Measurements from ENCODE around the gene SERPINB2. TPM values are rescaled to one million over a fixed set of nuclear protein-coding genes. Genes with fewer than 3 reads are reported as not detected.

SERPINB2 gene
- total RNA-seq, 1 donor from 2014 or later = not detected

DNA sequence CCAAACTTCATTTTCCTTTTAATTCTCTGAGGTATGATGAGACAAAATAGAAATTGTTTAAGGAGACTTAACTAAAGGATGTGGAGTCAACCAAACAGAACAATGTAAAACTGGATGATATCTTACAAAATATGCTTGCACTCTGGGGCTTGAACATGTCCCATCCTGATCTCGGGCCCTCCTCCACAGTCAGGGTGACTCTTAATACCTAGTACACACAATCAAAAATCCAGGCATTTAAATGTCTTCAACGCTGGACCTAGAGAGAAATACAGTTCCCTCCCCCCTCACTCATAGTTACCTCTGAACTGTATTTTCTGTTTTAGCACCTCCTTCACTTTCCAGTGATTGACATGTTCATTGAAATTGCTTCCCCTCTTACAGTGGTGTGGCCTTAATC is 36.9 kb upstream of the SERPINB2 start:
- H3K4me3 Mint-ChIP-seq (ENCODE audit: unreplicated experiment) = no peak overlapping the region
- peaks cover 3% of the 10 kb centered on the region for H3K4me1 Mint-ChIP-seq (ENCODE audit: low read depth, unreplicated experiment)
- H3K27me3 Mint-ChIP-seq (ENCODE audit: unreplicated experiment) = peaks cover 2% of the 10 kb centered on the region
- no peak overlapping the region for H3K27ac Mint-ChIP-seq (ENCODE audit: unreplicated experiment)
- no peak for DNase-seq
- TF ChIP-seq, protein P1, sequence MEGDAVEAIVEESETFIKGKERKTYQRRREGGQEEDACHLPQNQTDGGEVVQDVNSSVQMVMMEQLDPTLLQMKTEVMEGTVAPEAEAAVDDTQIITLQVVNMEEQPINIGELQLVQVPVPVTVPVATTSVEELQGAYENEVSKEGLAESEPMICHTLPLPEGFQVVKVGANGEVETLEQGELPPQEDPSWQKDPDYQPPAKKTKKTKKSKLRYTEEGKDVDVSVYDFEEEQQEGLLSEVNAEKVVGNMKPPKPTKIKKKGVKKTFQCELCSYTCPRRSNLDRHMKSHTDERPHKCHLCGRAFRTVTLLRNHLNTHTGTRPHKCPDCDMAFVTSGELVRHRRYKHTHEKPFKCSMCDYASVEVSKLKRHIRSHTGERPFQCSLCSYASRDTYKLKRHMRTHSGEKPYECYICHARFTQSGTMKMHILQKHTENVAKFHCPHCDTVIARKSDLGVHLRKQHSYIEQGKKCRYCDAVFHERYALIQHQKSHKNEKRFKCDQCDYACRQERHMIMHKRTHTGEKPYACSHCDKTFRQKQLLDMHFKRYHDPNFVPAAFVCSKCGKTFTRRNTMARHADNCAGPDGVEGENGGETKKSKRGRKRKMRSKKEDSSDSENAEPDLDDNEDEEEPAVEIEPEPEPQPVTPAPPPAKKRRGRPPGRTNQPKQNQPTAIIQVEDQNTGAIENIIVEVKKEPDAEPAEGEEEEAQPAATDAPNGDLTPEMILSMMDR (IDR thresholded peaks at IDR 0.05; ENCODE audit: partially characterized antibody, unreplicated experiment) = no peak
- H3K36me3 Mint-ChIP-seq (ENCODE audit: unreplicated experiment) = no peaks in the 10 kb centered on the region
- no peaks in the 10 kb centered on the region for H3K9me3 Mint-ChIP-seq (ENCODE audit: unreplicated experiment)

DNA sequence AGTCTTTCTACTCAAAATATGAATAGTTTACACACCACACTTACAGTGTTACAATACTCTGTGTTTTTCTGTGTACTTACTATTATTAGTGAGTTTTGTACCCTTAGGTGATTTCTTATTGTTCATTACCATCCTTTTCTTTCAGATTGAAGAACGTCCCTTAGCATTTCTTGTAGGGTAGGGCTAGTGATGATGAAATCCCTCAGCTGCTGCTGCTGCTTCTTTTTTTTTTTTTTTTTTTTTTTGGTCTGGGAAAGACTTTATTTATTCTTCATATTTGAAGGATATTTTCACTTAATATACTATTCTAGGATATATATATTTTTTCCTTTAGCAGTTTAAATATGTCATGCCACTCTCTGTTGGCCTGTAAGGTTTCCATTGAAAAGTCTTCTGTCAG is 29.0 kb upstream of the SERPINB2 start:
- Mint-ChIP-seq H3K36me3 (ENCODE audit: unreplicated experiment) (no peaks in the 10 kb centered on the region), H3K9me3 (ENCODE audit: unreplicated experiment) (no peaks in the 10 kb centered on the region), H3K27ac (ENCODE audit: unreplicated experiment) (no peak overlapping the region), H3K27me3 (ENCODE audit: unreplicated experiment) (no peaks in the 10 kb centered on the region), H3K4me3 (ENCODE audit: unreplicated experiment) (no peak overlapping the region), H3K4me1 (ENCODE audit: low read depth, unreplicated experiment) (no peaks in the 10 kb centered on the region)
- TF ChIP-seq, protein P1 (IDR thresholded peaks at IDR 0.05; ENCODE audit: partially characterized antibody, unreplicated experiment) = no peak
- DNase-seq = no peak

DNA sequence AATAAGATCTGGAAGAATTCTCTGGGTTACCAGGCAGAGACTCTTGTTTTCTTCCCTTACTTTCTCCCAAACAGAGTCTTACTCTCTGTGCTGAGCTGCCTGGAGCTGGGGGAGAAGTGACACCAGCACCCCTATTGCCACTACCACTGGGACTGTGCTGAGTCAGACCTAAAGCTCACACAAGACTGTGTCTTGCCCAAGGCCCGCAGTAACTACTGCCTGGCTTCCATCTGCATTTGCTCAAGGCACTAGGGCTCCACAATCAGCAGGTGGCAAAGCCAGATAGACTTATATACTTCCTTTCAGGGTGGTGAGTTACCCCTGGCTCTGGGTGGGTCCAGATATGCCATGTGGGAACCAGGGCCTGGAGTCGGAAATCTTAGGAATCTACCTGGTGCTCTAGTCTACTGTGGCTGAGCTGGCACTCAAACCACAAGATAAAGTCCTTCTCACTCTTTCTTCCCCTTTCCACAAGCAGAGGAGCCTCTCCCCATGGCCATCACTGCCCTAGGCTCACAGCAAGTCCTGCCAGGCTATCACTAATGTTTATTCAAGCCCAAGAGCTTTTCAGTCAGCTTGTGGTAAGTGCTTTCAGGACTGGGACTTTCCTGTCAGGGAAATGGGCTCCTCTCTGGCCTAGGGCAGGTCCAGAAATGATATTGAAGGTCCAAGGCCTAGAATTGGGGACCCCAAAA is 27.6 kb upstream of the SERPINB2 start:
- Mint-ChIP-seq H3K4me1 (ENCODE audit: low read depth, unreplicated experiment) (no peaks in the 10 kb centered on the region), H3K27ac (ENCODE audit: unreplicated experiment) (no peak overlapping the region), H3K4me3 (ENCODE audit: unreplicated experiment) (no peak overlapping the region), H3K9me3 (ENCODE audit: unreplicated experiment) (no peaks in the 10 kb centered on the region), H3K27me3 (ENCODE audit: unreplicated experiment) (no peaks in the 10 kb centered on the region), H3K36me3 (ENCODE audit: unreplicated experiment) (no peaks in the 10 kb centered on the region)
- TF ChIP-seq, protein P1 (IDR thresholded peaks at IDR 0.05; ENCODE audit: partially characterized antibody, unreplicated experiment) = no peak
- DNase-seq = no peak

DNA sequence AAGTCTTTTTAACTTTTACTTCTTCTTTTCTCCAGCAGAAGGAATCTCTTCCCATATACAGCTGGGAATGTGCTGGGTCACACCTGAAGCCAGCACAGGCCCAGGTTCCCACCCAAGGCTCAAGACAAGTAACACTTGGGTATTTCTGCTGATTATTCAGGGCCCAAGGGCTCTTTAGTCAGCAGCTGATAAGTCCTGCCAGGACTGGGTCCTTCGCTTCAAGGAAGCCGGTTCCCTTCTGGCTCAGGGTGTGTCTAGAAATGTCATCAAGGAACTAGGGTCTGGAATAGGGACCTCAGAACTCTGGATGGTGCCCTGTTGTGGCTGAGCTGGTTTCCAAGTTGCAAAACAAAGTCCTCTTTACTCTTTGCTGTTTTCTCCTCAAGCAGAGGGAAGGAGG is 27.0 kb upstream of the SERPINB2 start:
- Mint-ChIP-seq H3K4me3 (ENCODE audit: unreplicated experiment) (no peak overlapping the region), H3K9me3 (ENCODE audit: unreplicated experiment) (no peaks in the 10 kb centered on the region), H3K4me1 (ENCODE audit: low read depth, unreplicated experiment) (no peaks in the 10 kb centered on the region), H3K27me3 (ENCODE audit: unreplicated experiment) (no peaks in the 10 kb centered on the region), H3K36me3 (ENCODE audit: unreplicated experiment) (no peaks in the 10 kb centered on the region), H3K27ac (ENCODE audit: unreplicated experiment) (no peak overlapping the region)
- TF ChIP-seq, protein P1 (IDR thresholded peaks at IDR 0.05; ENCODE audit: partially characterized antibody, unreplicated experiment) = no peak
- no peak for DNase-seq

DNA sequence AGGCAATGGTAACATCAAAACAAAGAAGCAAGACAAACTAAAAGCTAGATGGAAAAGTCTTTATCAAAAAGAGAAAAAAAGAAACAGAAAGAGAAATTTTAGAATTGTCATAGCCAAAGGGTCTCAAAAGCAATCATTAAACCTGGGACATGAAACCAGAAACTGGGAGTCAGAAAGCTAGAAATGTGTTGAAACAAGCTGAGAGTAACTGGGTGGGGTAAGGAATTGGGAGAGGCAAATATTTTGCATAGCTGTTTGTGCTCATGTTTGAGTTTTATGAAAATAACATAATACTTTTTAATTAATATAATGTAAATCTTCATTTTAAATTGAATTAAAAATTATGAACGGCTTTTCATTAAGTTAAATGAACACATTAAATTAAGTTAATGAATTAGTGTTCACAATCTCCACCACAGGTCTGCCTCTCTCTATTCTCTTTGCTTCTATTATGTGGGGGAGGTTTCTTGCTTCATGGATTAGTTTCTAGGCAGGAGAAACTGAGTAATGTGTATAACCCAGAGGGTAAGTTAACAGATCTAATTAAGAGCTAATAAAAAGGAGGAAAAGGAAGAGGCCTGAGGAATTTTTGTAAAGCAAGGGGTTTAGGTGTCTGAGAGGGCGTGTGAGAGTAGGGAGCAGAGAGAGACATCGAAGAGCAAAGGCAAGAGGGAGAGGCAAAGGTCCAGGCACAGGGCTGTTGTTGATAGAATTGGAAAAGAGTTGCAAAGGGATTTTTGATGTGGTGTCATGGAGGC is 20.0 kb upstream of the SERPINB2 start:
- no peak overlapping the region for H3K27ac Mint-ChIP-seq (ENCODE audit: unreplicated experiment)
- no peaks in the 10 kb centered on the region for H3K36me3 Mint-ChIP-seq (ENCODE audit: unreplicated experiment)
- no peaks in the 10 kb centered on the region for H3K9me3 Mint-ChIP-seq (ENCODE audit: unreplicated experiment)
- H3K4me3 Mint-ChIP-seq (ENCODE audit: unreplicated experiment) = no peak overlapping the region
- H3K4me1 Mint-ChIP-seq (ENCODE audit: low read depth, unreplicated experiment) = no peaks in the 10 kb centered on the region
- H3K27me3 Mint-ChIP-seq (ENCODE audit: unreplicated experiment) = no peaks in the 10 kb centered on the region
- no peak for DNase-seq
- TF ChIP-seq, protein P1 (IDR thresholded peaks at IDR 0.05; ENCODE audit: partially characterized antibody, unreplicated experiment) = no peak

Measured in glutamatergic neuron (in vitro differentiated cells).